ENCODE results near the gene PPP2R1B. TPM values are rescaled to one million over a fixed set of nuclear protein-coding genes. Genes with fewer than 3 reads are reported as not detected.
"Not testable (repeated sequence)": the region's sequence is repeated elsewhere in the genome, so short reads cannot be mapped to it uniquely, and the experiment has no call there.

Gene PPP2R1B
- total RNA-seq, 1 donor from 2014 or later = 46.1 TPM

GRCh38 chr11:111785076-111785475, 18.9 kb upstream of the PPP2R1B start:
- no peak overlapping the region for H3K4me3 ChIP-seq (ENCODE audit: low read depth, low read length)
- TF ChIP-seq CTCF (conservative IDR thresholded peaks at IDR 0.05; ENCODE audit: low read depth, low read length) = no peak
- DNase-seq (ENCODE audit: low read depth) = no peak

- DNase-seq (ENCODE audit: low read depth); H3K4me3 ChIP-seq (ENCODE audit: low read depth, low read length): not testable (repeated sequence)
Observed at GRCh38 chr11:111784311-111784710, 18.1 kb upstream of the PPP2R1B start.

GRCh38 chr11:111782109-111782741, 16.0 kb upstream of the PPP2R1B start:
- DNase-seq (ENCODE audit: low read depth) = no peak
- H3K4me3 ChIP-seq (ENCODE audit: low read depth, low read length) = no peak overlapping the region
- no peak for TF ChIP-seq CTCF (conservative IDR thresholded peaks at IDR 0.05; ENCODE audit: low read depth, low read length)

GRCh38 chr11:111779118-111779517, 12.9 kb upstream of the PPP2R1B start:
- no peak for TF ChIP-seq CTCF (conservative IDR thresholded peaks at IDR 0.05; ENCODE audit: low read depth, low read length)
- no peak for DNase-seq (ENCODE audit: low read depth)
- no peak overlapping the region for H3K4me3 ChIP-seq (ENCODE audit: low read depth, low read length)

- TF ChIP-seq CTCF (conservative IDR thresholded peaks at IDR 0.05; ENCODE audit: low read depth, low read length) = no peak
- no peak for DNase-seq (ENCODE audit: low read depth)
- H3K4me3 ChIP-seq (ENCODE audit: low read depth, low read length) = no peak overlapping the region
Observed at GRCh38 chr11:111778047-111778558, 11.9 kb upstream of the PPP2R1B start.

GRCh38 chr11:111777094-111778046, 11.2 kb upstream of the PPP2R1B start:
- peak; percentile 85 for TF ChIP-seq CTCF (conservative IDR thresholded peaks at IDR 0.05; ENCODE audit: low read depth, low read length)
- H3K4me3 ChIP-seq (ENCODE audit: low read depth, low read length) = no peak overlapping the region
- DNase-seq (ENCODE audit: low read depth) = peak; percentile 49

- no peak overlapping the region for H3K4me3 ChIP-seq (ENCODE audit: low read depth, low read length)
- no peak for TF ChIP-seq CTCF (conservative IDR thresholded peaks at IDR 0.05; ENCODE audit: low read depth, low read length)
- DNase-seq (ENCODE audit: low read depth) = no peak
Observed at GRCh38 chr11:111776398-111777093, 10.4 kb upstream of the PPP2R1B start.

All from epithelial cell of proximal tubule (primary cell).